ENCODE results near the gene DUSP22. TPM values are rescaled to one million over a fixed set of nuclear protein-coding genes. Genes with fewer than 3 reads are reported as not detected.

DUSP22 gene
- total RNA-seq, 1 experiment from 2014 or later, result 16.0 TPM

DNA sequence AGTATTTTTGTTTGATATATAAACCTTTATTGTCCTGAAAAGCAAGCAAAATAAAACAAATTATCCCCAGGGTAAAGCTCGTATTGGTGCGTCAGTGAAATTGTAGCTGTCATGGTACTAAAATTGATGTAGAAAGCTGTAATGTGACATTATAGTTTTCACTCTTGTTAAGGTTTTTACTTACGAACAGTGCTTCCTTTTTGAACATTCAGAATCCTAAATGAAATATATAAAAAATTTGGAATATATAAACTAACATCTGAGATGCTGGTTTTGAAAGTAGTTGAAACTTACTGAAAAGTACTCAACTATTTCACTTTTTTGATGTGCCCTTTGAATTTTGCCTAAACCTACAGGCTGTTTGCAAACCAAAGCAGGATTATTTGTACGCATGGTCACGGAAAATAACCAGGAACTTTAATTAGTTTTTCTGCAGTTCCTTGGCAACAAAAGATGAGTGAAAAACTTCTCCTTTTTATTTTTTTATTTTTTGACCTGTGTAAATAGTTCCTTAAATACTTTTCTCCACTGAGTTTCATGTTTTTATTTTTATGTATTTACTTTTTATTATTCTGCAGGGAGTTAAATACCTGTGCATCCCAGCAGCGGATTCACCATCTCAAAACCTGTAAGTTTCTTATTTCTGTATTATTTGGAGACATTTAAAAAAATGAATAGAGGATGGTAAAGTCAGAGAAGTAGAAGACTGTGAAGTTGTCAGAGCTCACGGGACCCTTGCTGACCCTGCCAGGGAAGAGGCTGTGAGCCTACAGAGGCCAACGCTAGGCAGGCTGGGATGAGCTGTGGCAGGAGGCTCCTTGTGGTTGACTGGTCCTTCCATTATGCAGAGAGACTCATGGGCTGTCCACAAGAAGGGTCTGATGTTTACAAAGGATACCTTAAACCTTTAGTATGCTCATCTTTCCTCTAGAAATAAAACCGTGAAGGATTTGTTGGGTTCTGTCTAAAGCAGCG, 42.5 kb downstream of the DUSP22 start:
- Histone ChIP-seq H3K27ac (ENCODE audit: low read depth, low read length, poor library complexity, severe bottlenecking) (no peak overlapping the region), H3K36me3 (ENCODE audit: insufficient read depth, low read length, poor library complexity, severe bottlenecking) (no peaks in the 10 kb centered on the region), H3K9me3 (ENCODE audit: low read depth, low read length, poor library complexity, severe bottlenecking) (peaks cover 2% of the 10 kb centered on the region), H3K27me3 (replicated peaks; ENCODE audit: insufficient read depth, low read depth, low read length, poor library complexity) (no peaks in the 10 kb centered on the region), H3K4me1 (ENCODE audit: insufficient read depth, low read length, poor library complexity, severe bottlenecking) (no peaks in the 10 kb centered on the region), H3K4me3 (ENCODE audit: low read depth, low read length, poor library complexity, severe bottlenecking) (no peak overlapping the region)
- no peak for TF ChIP-seq EZH2 (IDR thresholded peaks at IDR 0.05; ENCODE audit: borderline replicate concordance, low read depth, low read length, poor library complexity, severe bottlenecking)
- TF ChIP-seq, protein P1, sequence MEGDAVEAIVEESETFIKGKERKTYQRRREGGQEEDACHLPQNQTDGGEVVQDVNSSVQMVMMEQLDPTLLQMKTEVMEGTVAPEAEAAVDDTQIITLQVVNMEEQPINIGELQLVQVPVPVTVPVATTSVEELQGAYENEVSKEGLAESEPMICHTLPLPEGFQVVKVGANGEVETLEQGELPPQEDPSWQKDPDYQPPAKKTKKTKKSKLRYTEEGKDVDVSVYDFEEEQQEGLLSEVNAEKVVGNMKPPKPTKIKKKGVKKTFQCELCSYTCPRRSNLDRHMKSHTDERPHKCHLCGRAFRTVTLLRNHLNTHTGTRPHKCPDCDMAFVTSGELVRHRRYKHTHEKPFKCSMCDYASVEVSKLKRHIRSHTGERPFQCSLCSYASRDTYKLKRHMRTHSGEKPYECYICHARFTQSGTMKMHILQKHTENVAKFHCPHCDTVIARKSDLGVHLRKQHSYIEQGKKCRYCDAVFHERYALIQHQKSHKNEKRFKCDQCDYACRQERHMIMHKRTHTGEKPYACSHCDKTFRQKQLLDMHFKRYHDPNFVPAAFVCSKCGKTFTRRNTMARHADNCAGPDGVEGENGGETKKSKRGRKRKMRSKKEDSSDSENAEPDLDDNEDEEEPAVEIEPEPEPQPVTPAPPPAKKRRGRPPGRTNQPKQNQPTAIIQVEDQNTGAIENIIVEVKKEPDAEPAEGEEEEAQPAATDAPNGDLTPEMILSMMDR (conservative IDR thresholded peaks at IDR 0.05; ENCODE audit: low read depth, low read length), result no peak
- ChIA-PET CTCF (no interaction called here), POLR2A (ENCODE audit: low non-redundant PET) (no interaction called here)
- no TSS peak for BruUV-seq (replicated peaks)
- no peak for DNase-seq (ENCODE audit: low spot score)
- intact Hi-C loops (cut with micrococcal nuclease; ENCODE audit: unreplicated experiment), result no loop called here

DNA sequence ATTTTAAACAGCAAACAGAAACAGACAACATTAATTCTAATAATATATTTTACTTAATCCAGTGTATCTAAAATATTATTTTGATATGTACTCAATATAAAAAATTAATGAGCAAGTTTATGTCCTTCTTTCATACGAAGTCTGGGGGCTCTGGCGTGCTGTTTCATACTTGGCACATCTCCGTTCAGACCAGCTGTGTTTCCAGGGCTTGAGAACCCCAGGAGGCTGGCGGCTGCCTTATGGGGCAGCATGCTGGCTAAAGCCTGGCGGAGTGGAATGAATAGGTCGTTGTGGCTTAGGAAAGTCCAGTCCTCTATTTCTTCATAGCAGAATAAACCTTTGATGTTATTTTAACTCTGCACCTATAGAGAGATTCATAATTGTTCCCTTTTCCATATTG, 43.3 kb downstream of the DUSP22 start:
- Histone ChIP-seq H3K9me3 (ENCODE audit: low read depth, low read length, poor library complexity, severe bottlenecking) (peaks cover 6% of the 10 kb centered on the region), H3K27ac (ENCODE audit: low read depth, low read length, poor library complexity, severe bottlenecking) (no peak overlapping the region), H3K4me3 (ENCODE audit: low read depth, low read length, poor library complexity, severe bottlenecking) (no peak overlapping the region), H3K4me1 (ENCODE audit: insufficient read depth, low read length, poor library complexity, severe bottlenecking) (no peaks in the 10 kb centered on the region), H3K36me3 (ENCODE audit: insufficient read depth, low read length, poor library complexity, severe bottlenecking) (no peaks in the 10 kb centered on the region), H3K27me3 (replicated peaks; ENCODE audit: insufficient read depth, low read depth, low read length, poor library complexity) (no peaks in the 10 kb centered on the region)
- CTCF ChIA-PET, result no interaction called here
- TF ChIP-seq, protein P1 (conservative IDR thresholded peaks at IDR 0.05; ENCODE audit: low read depth, low read length), result no peak
- BruUV-seq (replicated peaks), result no TSS peak
- no peak for DNase-seq (ENCODE audit: low spot score)
- intact Hi-C loops (cut with micrococcal nuclease; ENCODE audit: unreplicated experiment), result no loop called here
- POLR2A ChIA-PET (ENCODE audit: low non-redundant PET), result no interaction called here

DNA sequence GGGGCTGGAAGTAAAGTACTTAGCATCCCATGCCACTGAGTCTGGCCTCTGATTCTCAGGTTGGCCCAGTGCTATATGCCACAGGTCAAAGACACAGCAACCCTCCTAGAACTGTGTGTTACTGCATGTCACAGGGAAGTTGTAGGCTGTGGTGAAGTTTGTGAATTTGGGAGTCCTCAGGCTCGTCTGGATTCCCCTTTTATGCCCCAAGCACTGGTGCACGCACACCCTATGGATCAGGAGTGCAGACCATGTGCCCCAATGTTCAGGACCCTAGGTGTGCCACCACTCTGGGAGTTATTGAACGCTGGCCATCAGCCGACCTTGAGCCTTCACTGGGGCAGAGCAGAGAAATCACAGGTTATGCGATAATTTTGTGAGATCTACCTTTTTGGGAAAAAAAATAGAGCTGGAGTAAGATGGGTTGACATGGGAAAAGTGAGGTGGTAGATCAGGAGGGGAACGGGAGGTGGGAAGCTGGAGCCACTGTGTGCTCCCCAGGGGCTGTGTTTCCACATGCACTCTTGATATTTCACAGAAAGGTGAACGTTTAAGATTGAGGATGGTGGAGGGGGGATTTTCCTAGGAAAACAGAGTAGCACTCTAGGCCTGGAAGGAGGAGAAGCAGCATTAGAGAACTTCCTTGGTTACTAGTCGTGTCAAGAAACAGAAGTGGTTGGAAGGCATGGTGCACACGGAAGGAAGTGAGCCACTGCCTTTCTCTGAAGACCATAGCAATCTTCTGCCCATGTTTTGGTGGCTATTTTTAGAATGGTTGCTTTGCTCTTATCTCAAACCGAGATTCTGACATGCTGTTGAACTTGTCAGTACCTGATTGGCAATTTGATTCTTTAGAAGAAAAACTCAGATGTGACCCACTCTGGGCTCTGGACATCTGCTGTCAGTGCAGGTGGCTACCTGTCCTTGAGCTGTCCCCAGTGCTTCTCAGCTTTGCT, 44.1 kb downstream of the DUSP22 start:
- ChIA-PET CTCF (no interaction called here), POLR2A (ENCODE audit: low non-redundant PET) (no interaction called here)
- Histone ChIP-seq H3K9me3 (ENCODE audit: low read depth, low read length, poor library complexity, severe bottlenecking) (peaks cover 9% of the 10 kb centered on the region), H3K27me3 (replicated peaks; ENCODE audit: insufficient read depth, low read depth, low read length, poor library complexity) (no peaks in the 10 kb centered on the region), H3K4me3 (ENCODE audit: low read depth, low read length, poor library complexity, severe bottlenecking) (no peak overlapping the region), H3K36me3 (ENCODE audit: insufficient read depth, low read length, poor library complexity, severe bottlenecking) (no peaks in the 10 kb centered on the region), H3K27ac (ENCODE audit: low read depth, low read length, poor library complexity, severe bottlenecking) (no peak overlapping the region), H3K4me1 (ENCODE audit: insufficient read depth, low read length, poor library complexity, severe bottlenecking) (no peaks in the 10 kb centered on the region)
- BruUV-seq (replicated peaks), result no TSS peak
- intact Hi-C loops (cut with micrococcal nuclease; ENCODE audit: unreplicated experiment), result no loop called here
- TF ChIP-seq, protein P1 (conservative IDR thresholded peaks at IDR 0.05; ENCODE audit: low read depth, low read length), result no peak
- no peak for TF ChIP-seq EZH2 (IDR thresholded peaks at IDR 0.05; ENCODE audit: borderline replicate concordance, low read depth, low read length, poor library complexity, severe bottlenecking)
- DNase-seq (ENCODE audit: low spot score), result no peak
